ENCODE results near the gene SLC29A3. TPM values are rescaled to one million over a fixed set of nuclear protein-coding genes. Genes with fewer than 3 reads are reported as not detected.

The SLC29A3 gene
- total RNA-seq, 1 experiment from 2014 or later: 9.2 TPM

DNA sequence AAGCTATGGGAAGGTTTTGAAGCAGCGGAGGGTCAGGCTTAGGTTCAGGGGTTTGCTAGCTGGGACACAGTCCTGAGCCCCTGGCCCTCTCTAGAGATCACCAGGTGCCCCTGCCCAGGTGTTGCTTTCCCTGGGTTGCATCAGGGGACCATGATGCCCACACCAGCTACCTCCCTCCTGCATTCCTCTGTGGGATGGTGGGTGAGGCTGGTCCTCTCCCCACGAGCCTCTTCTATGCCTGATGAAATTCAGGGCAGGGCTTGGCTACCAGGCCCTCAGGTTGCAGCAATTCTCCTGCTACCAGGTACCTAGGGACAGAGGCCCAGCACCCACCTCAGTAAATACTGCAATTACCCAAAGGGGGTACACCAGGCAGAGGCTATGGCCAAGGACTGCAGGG is 10.8 kb upstream of the SLC29A3 start:
- no peaks in the 10 kb centered on the region for H3K9me3 Mint-ChIP-seq
- Histone ChIP-seq H3K4me1 (ENCODE audit: insufficient read depth, low read length) (no peaks in the 10 kb centered on the region), H2BK15ac (ENCODE audit: low read depth, low read length) (no peak overlapping the region), H2BK120ac (ENCODE audit: low read depth, low read length, poor library complexity, severe bottlenecking) (no peak overlapping the region), H2BK20ac (ENCODE audit: low read depth, low read length, poor library complexity, severe bottlenecking) (no peak overlapping the region), H3K18ac (ENCODE audit: insufficient read length, low read depth, low read length) (no peak overlapping the region), H3K4ac (ENCODE audit: low read depth, low read length) (no peak overlapping the region), H2BK5ac (ENCODE audit: insufficient read length, low read length) (no peak overlapping the region), H3K14ac (ENCODE audit: insufficient read depth, low read length) (no peak overlapping the region; the same call in 1 of the 2 replicates), H3K79me2 (ENCODE audit: insufficient read depth, low read length) (no peaks in the 10 kb centered on the region), H3K9ac (ENCODE audit: extremely low read depth, insufficient read length, low read length) (no peak overlapping the region), H4K91ac (ENCODE audit: insufficient read length, low read depth, low read length) (no peak overlapping the region), H3K23me2 (ENCODE audit: insufficient read length, low read depth, low read length, poor library complexity, severe bottlenecking) (no peaks in the 10 kb centered on the region), H3K27ac (ENCODE audit: insufficient read length, low read depth, low read length) (no peak overlapping the region), H2AK5ac (ENCODE audit: insufficient read length, low read length) (no peak overlapping the region), H3T11ph (ENCODE audit: low read length) (no peak overlapping the region), H3K23ac (ENCODE audit: insufficient read length, low read depth, low read length) (no peak overlapping the region), H3K27me3 (ENCODE audit: insufficient read depth, low read length) (no peaks in the 10 kb centered on the region), H4K20me1 (ENCODE audit: control insufficient read depth, insufficient read depth, insufficient read length) (no peaks in the 10 kb centered on the region), H2BK12ac (ENCODE audit: insufficient read length, low read depth, low read length) (no peak overlapping the region), H4K8ac (replicated peaks; ENCODE audit: insufficient read length, low read depth, low read length) (no peak overlapping the region), H2AFZ (ENCODE audit: low read length) (no peak overlapping the region), H4K5ac (ENCODE audit: insufficient read length, low read depth, low read length) (no peak overlapping the region), H3K79me1 (ENCODE audit: insufficient read depth, low read depth, low read length, poor library complexity, severe bottlenecking) (no peaks in the 10 kb centered on the region), H3K9me3 (ENCODE audit: control insufficient read depth, low read depth, low read length) (no peaks in the 10 kb centered on the region), H3K56ac (ENCODE audit: insufficient read length, low read depth, low read length) (no peak overlapping the region), H3K4me2 (ENCODE audit: insufficient read depth, insufficient read length, low read length) (no peak overlapping the region)
- H3K27ac Mint-ChIP-seq: no peak overlapping the region; a peak in 1 of 7 replicates
- no peak for TF ChIP-seq CTCF (conservative IDR thresholded peaks at IDR 0.05)
- DNase-seq: no peak
- H3K4me3 Mint-ChIP-seq: no peak overlapping the region
- peaks cover 15% of the 10 kb centered on the region for H3K27me3 Mint-ChIP-seq (ENCODE audit: low read depth)
- peaks cover 9 to 12% of the 10 kb centered on the region in 2 experiments for H3K4me1 Mint-ChIP-seq
- WGBS (ENCODE audit: extremely low coverage, insufficient read length, low lambda C conversion rate): no CpG with 5 or more reads among the region's 2 CpGs
- H3K36me3 Mint-ChIP-seq (ENCODE audit: insufficient read depth in 1 of 3, low read depth in 3 of 3): no peaks in the 10 kb centered on the region

All from H9 (cell line).